MCF 10A (cell line): ENCODE measurements around the gene ARHGEF7. TPM values are rescaled to one million over a fixed set of nuclear protein-coding genes. Genes with fewer than 3 reads are reported as not detected.

Source experiments
- BruUV-seq: library from RNA; stranded (reverse); fragments of 400-500 nt; replicated peaks from 2 replicates; lab custom pipeline; 2021; lab: Mats Ljungman, UMichigan
- CTCF ChIA-PET: fragments of 300-600 bp; sonication (Branson Sonifier 250); formaldehyde crosslinking; extraction: SDS; loops from one replicate; lab custom pipeline; 2021; ENCODE audit warnings: antibody characterized with exemption, inconsistent platforms; lab: Yijun Ruan, JAX
- POLR2A ChIA-PET: fragments of 300-600, 350-650 bp; sonication (Branson Sonifier 250); formaldehyde crosslinking; extraction: SDS; loops from one replicate; lab custom pipeline; 2020; ENCODE audit warnings: antibody characterized with exemption, inconsistent platforms; lab: Yijun Ruan, JAX
- DNase-seq: peaks from one replicate; pipeline ENCODE4 v3.0.0-alpha.2; 2018; ENCODE audit not compliant: unreplicated experiment
- H3K27ac Mint-ChIP-seq: one replicate; pipeline ENCODE4 v1.8.0; 2022; ENCODE audit warnings: mild to moderate bottlenecking, low read depth, mixed read lengths; ENCODE audit not compliant: unreplicated experiment
- H3K27me3 Mint-ChIP-seq: one replicate; pipeline ENCODE4 v1.8.0; 2022; ENCODE audit warnings: mixed read lengths; ENCODE audit not compliant: insufficient read depth, unreplicated experiment
- H3K36me3 Mint-ChIP-seq: one replicate; pipeline ENCODE4 v1.8.0; 2022; ENCODE audit warnings: mild to moderate bottlenecking, moderate library complexity, mixed read lengths; ENCODE audit not compliant: insufficient read depth, unreplicated experiment
- H3K4me1 Mint-ChIP-seq: one replicate; pipeline ENCODE4 v1.8.0; 2022; ENCODE audit warnings: mixed read lengths; ENCODE audit not compliant: insufficient read depth, unreplicated experiment
- H3K4me3 Mint-ChIP-seq: one replicate; pipeline ENCODE4 v1.8.0; 2022; ENCODE audit warnings: mild to moderate bottlenecking, moderate library complexity, mixed read lengths; ENCODE audit not compliant: unreplicated experiment
- H3K9me3 Mint-ChIP-seq: one replicate; pipeline ENCODE4 v1.8.0; 2022; ENCODE audit warnings: mixed read lengths; ENCODE audit not compliant: unreplicated experiment
- CTCF ChIP-seq: fragments of 200-600 bp; IDR thresholded peaks from one replicate; pipeline ENCODE4 v1.8.0; 2022; ENCODE audit warnings: antibody characterized with exemption, mild to moderate bottlenecking; ENCODE audit not compliant: unreplicated experiment
- intact Hi-C: fragments of 100-400 bp; cut with micrococcal nuclease; formaldehyde crosslinking; loops from 2 replicates; pipeline ENCODE4 v1.14.1; 2022
- total RNA-seq: library from RNA; stranded (reverse); gene quantifications from 2 replicates; pipeline ENCODE4 v1.2.3, GENCODE V29; 2022

Gene ARHGEF7
- total RNA-seq, 1 experiment from 2014 or later = 43.5 TPM

GRCh38 chr13:111213964-111214726 is 99.0 kb downstream of the ARHGEF7 start:
- intact Hi-C loops = no loop called here

GRCh38 chr13:111215081-111216047 is 100.3 kb downstream of the ARHGEF7 start:
- H3K36me3 Mint-ChIP-seq = peaks cover 24% of the 10 kb centered on the region
- intact Hi-C loops = loop anchor here (2.0 kb wide), 1 partner anchor 27 kb away; no protein-coding TSS in a partner anchor
- no peak overlapping the region for H3K27ac Mint-ChIP-seq
- CTCF ChIA-PET = interaction anchor here (0.6 to 2.1 kb wide), 14 partner anchors 9 to 1299 kb away, joined by 3 to 14 read pairs (median 4); no protein-coding TSS in a partner anchor
- no peaks in the 10 kb centered on the region for H3K27me3 Mint-ChIP-seq
- H3K4me1 Mint-ChIP-seq = peaks cover 18% of the 10 kb centered on the region
- POLR2A ChIA-PET = no interaction called here
- no peak for DNase-seq
- no TSS peak for BruUV-seq
- no peak overlapping the region for H3K4me3 Mint-ChIP-seq
- TF ChIP-seq CTCF = no peak
- no peaks in the 10 kb centered on the region for H3K9me3 Mint-ChIP-seq

More at GRCh38 chr13:111213964-111214726, 99.0 kb downstream of the ARHGEF7 start:
- peaks cover 13% of the 10 kb centered on the region for H3K36me3 Mint-ChIP-seq
- H3K27ac Mint-ChIP-seq = no peak overlapping the region
- peaks cover 27% of the 10 kb centered on the region for H3K4me1 Mint-ChIP-seq
- ChIA-PET CTCF (interaction anchor here (0.5 to 1.9 kb wide), 5 partner anchors 10 to 1386 kb away, joined by 3 to 8 read pairs (median 4); no protein-coding TSS in a partner anchor), POLR2A (interaction anchor here (0.6 to 0.7 kb wide), 2 partner anchors 59 to 1890 kb away, joined by 3 read pairs; no protein-coding TSS in a partner anchor)
- H3K9me3 Mint-ChIP-seq = no peaks in the 10 kb centered on the region
- no peak overlapping the region for H3K4me3 Mint-ChIP-seq
- H3K27me3 Mint-ChIP-seq = no peaks in the 10 kb centered on the region
- TF ChIP-seq CTCF = no peak
- BruUV-seq = no TSS peak
- no peak for DNase-seq

- peaks cover 12% of the 10 kb centered on the region for H3K4me1 Mint-ChIP-seq
- BruUV-seq = no TSS peak
- ChIA-PET CTCF (interaction anchor here (0.6 to 2.1 kb wide), 17 partner anchors 8 to 1298 kb away, joined by 3 to 14 read pairs (median 3); no protein-coding TSS in a partner anchor), POLR2A (no interaction called here)
- H3K9me3 Mint-ChIP-seq = no peaks in the 10 kb centered on the region
- intact Hi-C loops = loop anchor here (2.0 kb wide), 1 partner anchor 28 kb away; no protein-coding TSS in a partner anchor
- H3K4me3 Mint-ChIP-seq = no peak overlapping the region
- peak; percentile 30 for DNase-seq
- no peaks in the 10 kb centered on the region for H3K27me3 Mint-ChIP-seq
- peak; percentile 39 for TF ChIP-seq CTCF
- H3K27ac Mint-ChIP-seq = no peak overlapping the region
- H3K36me3 Mint-ChIP-seq = peaks cover 24% of the 10 kb centered on the region
These were observed 101.3 kb downstream of the ARHGEF7 start for GRCh38 chr13:111216166-111216960.
